ENCODE results near the gene FXYD7.
"Not testable (repeated sequence)": the region's sequence is repeated elsewhere in the genome, so short reads cannot be mapped to it uniquely, and the experiment has no call there.

The FXYD7 gene

GRCh38 chr19:35127871-35128270 lies 15.2 kb upstream of the FXYD7 start:
- DNase-seq (ENCODE audit: low read depth), result no peak

DNA sequence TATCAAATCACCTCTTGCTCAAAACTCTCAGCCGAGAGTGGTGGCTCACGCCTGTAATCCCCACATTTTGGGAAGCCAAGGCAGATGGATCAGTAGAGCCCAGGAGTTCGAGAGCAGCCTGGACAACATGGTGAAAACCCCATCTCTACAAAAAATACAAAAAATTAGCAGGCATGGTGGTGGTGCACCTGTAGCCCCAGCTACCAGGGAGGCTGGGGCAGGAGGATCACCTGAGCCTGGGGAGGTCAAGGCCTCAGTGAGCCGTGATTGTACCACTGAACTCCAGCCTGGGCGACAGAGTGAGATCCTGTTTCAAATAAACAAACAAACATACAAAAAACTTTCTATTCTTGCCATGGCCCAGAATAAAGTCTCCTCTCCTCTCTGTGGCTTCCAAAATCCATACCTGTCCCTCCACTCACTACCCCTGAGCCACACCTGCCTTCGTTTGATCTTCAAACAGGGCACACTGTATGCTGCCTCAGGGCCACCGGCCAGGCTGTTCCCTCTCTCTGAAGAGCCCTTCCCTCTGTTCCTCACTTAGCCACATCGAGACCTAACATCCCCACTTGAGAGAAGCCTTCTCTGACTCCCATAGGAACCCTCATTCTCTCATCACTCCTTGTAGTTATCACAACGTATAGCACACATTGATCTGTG lies 14.5 kb upstream of the FXYD7 start:
- no peak for DNase-seq (ENCODE audit: low read depth)

DNA sequence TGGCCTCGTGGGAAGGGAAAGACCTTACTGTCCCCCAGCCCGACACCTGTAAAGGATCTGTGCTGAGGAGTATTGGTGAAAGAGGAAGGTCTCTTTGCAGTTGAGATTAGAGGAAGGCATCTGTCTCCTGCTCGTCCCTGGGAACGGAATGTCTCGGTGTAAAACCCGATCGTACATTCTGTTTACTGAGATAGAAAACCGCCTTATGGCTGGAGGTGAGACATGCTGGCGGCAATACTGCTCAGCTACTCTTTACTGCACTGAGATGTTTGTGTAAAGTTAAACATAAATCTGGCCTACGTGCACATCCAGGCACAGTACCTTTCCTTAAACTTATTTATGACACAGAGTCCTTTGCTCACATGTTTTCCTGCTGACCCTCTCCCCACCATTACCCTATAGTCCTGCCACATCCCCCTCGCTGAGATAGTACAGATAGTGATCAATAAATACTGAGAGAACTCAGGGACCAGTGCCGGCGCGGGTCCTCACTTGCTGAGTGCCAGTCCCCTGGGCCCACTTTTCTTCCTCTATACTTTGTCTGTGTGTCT lies 13.3 kb upstream of the FXYD7 start:
- not testable (repeated sequence) for DNase-seq (ENCODE audit: low read depth)

DNA sequence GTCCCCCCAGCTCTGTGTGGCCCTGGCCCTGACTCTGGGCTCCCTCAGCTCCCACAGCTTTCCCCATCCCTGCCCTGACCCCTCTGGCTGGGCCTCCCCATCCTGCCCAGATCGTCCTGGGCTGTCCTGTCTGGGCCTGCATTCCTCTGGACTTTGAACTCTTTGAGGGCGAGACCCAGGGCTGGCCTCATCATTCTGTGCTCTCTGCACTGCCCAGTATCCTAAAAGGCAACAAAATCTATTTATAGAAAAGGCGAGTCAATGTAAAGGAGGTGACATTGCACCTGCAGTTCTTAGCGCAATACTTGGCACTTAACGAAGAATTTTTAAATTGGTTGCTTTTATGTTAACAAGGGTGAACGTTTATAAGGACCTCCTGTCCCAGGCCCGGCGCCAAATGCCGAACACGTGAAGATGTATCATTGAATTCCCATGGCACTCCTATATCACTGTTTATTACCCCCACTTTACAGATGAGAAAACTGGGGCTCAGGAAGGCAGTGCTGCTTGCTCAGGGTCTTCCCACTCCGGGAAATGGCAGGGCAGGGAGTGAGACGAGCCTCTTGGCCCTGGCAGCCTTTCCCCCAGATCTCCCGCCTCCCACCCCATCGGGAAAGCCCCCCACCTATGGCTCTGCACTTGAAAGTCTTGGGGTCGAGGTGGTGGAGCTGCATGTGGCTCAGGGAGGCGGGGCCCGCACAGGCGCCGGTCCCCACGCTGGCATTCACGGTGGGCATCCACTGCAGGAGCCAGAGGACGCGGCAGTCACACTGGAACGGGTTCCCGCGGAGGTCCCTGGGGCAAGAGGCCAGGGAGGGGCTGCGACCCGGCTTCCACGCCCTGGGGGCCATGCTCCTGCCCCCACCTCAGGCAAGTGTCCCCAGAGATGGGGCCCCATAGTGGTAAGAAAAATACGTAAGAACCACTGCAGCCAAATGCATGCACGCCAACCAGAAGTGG lies 12.0 kb upstream of the FXYD7 start:
- DNase-seq (ENCODE audit: low read depth), result no peak

DNA sequence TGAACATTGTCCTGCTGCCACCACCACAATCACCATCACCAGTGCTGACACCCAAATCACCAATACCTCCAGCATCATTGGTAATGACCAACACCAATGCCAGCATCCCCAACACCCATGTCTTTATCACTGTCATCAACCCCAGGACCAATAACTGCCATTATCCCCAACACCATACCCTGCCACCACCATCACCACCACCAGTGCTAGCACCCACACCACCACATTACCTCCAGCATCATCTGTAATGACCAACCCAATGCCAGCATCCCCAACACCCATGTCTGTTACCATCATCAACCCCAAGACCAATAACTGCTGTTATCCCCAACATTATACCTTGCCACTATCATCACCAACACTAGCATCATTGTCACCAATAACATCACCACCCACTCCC lies 10.8 kb upstream of the FXYD7 start:
- no peak for DNase-seq (ENCODE audit: low read depth)

GRCh38 chr19:35133826-35134225 lies 9.2 kb upstream of the FXYD7 start:
- DNase-seq (ENCODE audit: low read depth), result no peak

- no peak for DNase-seq (ENCODE audit: low read depth)
These were observed 8.3 kb upstream of the FXYD7 start, which contains the start of gene LGI4 for GRCh38 chr19:35134601-35135242. Gene LGI4 (minus strand): TSS chr19:35135059. CDS start chr19:35134680, 379 bp downstream.

GRCh38 chr19:35135389-35135909 lies 7.6 kb upstream of the FXYD7 start:
- peak; percentile 32 for DNase-seq (ENCODE audit: low read depth)

DNA sequence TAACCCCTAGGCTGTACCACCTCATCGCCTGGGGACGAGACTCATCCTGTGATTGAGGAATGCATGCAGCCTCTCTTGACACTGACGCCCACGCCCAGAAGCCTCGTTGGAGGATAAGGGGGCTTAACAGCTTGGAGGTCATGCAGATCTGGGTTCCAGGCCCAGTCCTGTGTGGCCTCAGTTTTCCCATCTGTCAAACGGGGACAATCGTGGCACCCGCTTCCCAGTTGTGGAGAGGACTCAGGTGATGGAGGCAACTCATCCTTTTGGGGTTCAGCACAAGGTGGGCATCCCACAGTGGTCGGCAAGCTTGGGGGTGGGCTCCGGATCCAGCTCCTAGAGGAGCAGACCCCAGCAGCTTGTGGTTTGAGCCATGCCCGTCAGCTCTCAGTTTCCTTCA lies 6.8 kb upstream of the FXYD7 start:
- no peak for DNase-seq (ENCODE audit: low read depth)

DNA sequence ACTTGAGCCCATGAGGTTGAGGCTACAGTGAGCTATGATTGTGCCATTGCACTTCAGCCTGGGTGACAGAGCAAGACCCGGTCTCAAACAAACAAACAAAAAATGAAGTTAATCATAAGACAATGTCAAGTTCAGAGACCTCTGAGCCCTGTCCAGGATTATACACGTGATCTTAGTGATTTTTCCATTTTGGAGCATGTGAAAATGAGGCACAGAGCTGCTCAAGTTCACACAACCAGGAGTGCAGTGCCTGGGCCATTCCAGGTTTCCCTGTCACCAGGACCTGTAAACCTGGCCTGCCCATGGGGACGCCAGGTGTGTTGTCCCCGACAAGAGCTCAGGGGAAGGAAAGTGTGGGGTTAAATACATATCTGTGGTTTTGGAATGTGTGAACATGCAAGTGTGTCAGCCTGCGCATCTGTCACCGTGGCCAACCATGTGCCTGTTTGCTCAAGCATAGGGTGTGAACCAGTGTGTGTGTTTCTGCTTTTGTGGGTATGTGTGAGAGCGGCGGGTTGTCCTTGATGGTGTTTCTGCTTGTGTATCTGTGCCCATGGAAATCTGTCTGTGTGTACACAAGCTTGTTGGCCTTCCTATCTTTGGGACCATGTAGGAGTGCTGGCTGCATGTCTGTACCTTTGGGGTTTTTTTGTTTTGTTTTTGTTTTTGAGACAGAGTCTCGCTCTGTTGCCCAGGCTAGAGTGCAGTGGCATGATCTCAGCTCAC lies 5.9 kb upstream of the FXYD7 start:
- DNase-seq (ENCODE audit: low read depth), result no peak

- no peak for DNase-seq (ENCODE audit: low read depth)
These were observed 4.7 kb upstream of the FXYD7 start, which contains the start of gene FXYD1 for GRCh38 chr19:35138305-35138892. Gene FXYD1 (plus strand): TSS chr19:35138824. CDS start chr19:35140080, 1,256 bp downstream.

DNA sequence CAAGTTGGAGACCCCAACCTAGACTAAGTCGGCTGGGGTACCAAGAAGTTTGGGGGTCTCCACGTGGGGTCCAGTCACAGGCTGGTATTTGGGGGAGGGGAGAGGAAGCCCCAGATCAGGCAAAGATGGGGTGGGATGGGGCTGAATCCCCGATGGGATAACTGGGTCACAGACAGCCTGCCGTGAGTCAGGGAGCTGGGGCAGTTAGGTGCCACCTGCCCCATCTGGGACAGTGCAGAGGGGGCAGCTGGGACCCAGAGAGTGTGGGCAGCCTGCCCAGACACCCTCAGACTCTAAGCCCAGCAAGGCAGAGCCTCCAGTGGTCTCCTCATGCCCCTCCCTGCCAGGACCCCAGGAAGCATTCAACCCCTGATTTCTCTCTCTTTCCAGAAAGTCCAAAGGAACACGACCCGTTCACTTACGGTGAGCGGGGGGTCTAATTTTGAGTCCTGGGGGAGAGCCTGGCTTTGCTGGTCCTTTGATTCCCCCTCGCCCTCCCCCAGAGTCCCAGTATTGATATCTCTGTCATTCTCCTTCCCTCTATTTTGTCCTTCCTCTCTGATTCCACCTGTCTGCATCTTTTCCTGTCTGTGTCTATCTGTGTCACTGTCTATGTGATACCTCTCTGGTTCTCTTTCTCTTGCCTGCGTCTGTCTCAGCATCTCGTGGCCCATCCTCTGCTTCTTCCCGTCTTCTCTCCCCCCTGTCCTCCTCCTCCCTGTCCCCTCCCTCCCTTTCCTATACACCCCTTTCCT lies 2.7 kb upstream of the FXYD7 start:
- DNase-seq (ENCODE audit: low read depth), result no peak

DNA sequence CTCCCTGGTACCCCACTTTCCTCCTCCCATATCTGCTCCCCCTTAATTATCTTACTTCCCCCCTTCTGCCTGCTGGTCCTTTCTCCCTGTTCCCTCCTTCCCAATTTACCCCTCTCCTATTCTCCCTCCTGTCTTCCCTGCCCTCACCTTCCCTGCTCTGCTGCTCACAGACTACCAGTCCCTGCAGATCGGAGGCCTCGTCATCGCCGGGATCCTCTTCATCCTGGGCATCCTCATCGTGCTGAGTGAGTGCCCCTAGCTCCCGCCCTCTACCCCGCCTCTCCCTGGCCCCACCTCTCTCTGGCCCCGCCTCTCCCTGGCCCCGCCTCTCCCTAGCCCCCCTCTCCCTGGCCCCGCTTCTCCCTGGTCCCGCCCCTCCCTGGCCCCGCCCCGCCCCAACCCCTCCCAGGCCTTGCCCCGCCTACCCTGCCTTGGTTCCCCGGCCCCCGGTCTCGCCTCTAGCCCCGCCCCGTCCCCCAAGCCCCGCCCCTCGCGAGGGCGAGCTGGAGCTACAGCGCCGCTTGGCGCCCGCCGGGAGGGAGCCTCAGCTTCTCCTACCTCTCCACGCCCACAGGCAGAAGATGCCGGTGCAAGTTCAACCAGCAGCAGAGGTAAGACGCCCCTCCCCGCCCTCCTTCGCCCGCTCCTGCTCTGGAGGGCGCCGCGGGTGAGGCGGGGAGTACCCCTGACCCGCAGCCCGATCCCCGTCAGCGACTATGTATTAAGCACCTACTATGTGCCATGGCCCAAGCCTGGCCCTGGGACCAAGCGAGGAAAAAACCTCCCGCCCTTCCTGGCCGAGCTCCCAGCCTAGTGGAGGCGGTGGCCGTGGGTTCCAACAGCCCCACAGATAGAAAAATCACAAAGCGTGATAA lies 1.9 kb upstream of the FXYD7 start:
- peak; percentile 96 for DNase-seq (ENCODE audit: low read depth)

- DNase-seq (ENCODE audit: low read depth), result no peak
These were observed 1.0 kb upstream of the FXYD7 start for GRCh38 chr19:35141837-35142605.

DNA sequence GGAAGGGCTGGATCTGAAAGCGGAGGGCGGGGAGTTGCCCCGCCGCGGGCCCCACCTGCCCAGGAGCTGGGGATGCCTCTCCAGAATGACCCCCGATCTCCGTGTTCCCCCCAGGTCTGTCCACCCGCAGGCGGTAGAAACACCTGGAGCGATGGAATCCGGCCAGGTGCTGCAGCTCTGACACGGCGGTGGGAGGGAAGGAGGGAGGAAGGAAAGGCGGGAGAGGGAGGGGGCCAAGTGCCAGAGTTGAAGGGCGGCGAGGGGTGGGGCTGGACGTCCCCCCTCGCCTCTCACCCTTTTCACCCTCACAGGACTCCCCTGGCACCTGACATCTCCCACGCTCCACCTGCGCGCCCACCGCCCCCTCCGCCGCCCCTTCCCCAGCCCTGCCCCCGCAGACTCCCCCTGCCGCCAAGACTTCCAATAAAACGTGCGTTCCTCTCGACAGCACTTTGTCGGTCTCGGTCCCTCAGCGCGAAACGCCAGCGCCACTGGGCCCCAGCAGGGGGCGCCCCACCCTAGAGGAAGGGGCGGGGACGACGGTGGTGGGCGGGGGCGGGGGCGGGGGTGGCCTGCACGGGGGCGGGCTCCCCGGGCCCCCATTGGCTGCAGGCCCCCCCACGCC lies 337 bp upstream of the FXYD7 start:
- peak; percentile 59 for DNase-seq (ENCODE audit: low read depth)

DNA sequence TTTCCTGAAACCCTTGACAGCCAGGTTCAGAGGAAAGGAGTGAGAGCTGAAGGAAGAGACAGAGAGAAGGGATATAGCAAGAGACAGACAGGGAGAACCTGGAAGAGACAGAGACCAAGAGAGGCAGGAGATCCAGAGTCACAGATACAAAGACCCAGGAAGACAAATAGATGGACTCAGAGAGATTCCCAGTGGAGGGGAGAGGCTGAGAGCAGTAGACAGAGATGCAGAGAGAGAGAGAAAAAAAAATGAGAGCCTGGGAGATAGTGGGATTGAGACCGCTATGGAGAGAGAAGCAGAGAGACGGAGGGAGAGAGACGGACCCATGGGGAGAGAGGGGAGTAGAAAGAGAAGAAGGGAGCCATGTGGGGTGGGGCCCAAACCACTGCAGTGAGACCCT lies 763 bp downstream of the FXYD7 start:
- DNase-seq (ENCODE audit: low read depth), result no peak

DNA sequence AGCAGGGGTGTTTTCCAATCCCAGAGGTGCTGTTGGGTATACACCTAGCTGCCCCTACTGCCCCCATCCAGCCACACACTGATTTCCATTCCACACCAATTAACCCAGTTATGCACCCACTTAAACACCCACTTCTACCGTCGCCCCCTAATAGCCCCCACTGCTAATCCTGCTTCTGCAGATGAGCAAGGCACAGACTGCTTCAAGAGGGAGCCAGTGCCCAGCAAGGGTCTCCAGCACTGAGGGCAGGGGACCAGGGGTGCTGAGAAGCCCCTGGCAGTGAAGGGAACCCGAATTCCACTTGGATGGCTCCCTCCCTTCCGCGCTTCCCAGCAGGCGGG lies 1.2 kb downstream of the FXYD7 start:
- no peak for DNase-seq (ENCODE audit: low read depth)

Data from T follicular helper cell (primary cell).